Activated CD4-positive, alpha-beta memory T cell treated with anti-CD3 and anti-CD28 coated beads, Interleukin-2, amount 10 ng/mL, durations not matched to agents 7 days and 5 days (primary cell): Measurements from ENCODE around the gene NCL. TPM values are rescaled to one million over a fixed set of nuclear protein-coding genes. Genes with fewer than 3 reads are reported as not detected.
"Not testable (repeated sequence)": the region's sequence is repeated elsewhere in the genome, so short reads cannot be mapped to it uniquely, and the experiment has no call there.

Experiments
- CTCF ChIA-PET: fragments of 350-600 bp; sonication (Branson Sonifier 250); formaldehyde crosslinking; loops from one replicate; lab custom pipeline; 2021; ENCODE audit warnings: antibody characterized with exemption, inconsistent platforms; lab: Charles Lee
- POLR2A ChIA-PET: fragments of 350-600 bp; sonication (Branson Sonifier 250); formaldehyde crosslinking; loops from one replicate; lab custom pipeline; 2021; ENCODE audit warnings: antibody characterized with exemption; lab: Charles Lee
- DNase-seq: peaks from one replicate; pipeline ENCODE4 v3.0.0-alpha.2; 2020
- H3K27ac Mint-ChIP-seq: one replicate; pipeline ENCODE4 v1.8.0; 2021; ENCODE audit warnings: mild to moderate bottlenecking, mixed read lengths
- H3K27me3 Mint-ChIP-seq: one replicate; pipeline ENCODE4 v1.8.0; 2021; ENCODE audit warnings: mixed read lengths
- H3K36me3 Mint-ChIP-seq: one replicate; pipeline ENCODE4 v1.8.0; 2021; ENCODE audit warnings: low read depth, mixed read lengths
- H3K4me1 Mint-ChIP-seq: one replicate; pipeline ENCODE4 v1.8.0; 2021; ENCODE audit warnings: mixed read lengths
- H3K4me3 Mint-ChIP-seq: one replicate; pipeline ENCODE4 v1.8.0; 2021; ENCODE audit warnings: mild to moderate bottlenecking, mixed read lengths
- H3K9me3 Mint-ChIP-seq: one replicate; pipeline ENCODE4 v1.8.0; 2021; ENCODE audit warnings: mixed read lengths
- total RNA-seq, 2 experiments: library from RNA; stranded (reverse); gene quantifications; one replicate each; pipeline ENCODE4 v1.2.3, GENCODE V29; 2021

The NCL gene
- total RNA-seq, 2 experiments from 2014 or later: 454 to 476 TPM

DNA sequence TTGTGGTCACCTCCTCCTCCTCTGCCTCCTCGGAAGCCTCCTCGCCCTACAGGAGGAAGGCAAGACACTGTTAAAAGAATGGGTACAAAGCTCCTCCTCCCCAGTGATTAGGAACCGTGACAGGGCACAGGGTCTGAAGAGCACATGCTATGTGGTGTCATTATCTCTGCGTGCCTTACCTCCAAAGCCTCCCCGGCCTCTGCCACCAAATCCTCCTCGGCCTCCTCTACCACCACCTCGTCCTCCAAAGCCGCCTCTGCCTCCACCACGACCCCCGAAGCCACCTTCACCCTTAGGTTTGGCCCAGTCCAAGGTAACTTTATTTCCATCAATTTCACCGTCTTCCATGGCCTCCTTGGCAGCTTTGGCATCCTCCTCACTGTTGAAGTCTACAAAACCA is 9.1 kb downstream of the NCL start:
- Mint-ChIP-seq H3K4me3 (no peak overlapping the region), H3K36me3 (peaks cover 84% of the 10 kb centered on the region), H3K27me3 (no peaks in the 10 kb centered on the region), H3K27ac (peak overlapping the region; percentile 55), H3K9me3 (no peaks in the 10 kb centered on the region), H3K4me1 (peaks cover 35% of the 10 kb centered on the region)
- ChIA-PET POLR2A (interaction anchor here (0.7 to 11.9 kb wide), 3 partner anchors 10 to 231 kb away, joined by 3 to 153 read pairs (median 4); partner anchors contain the start of gene NCL), CTCF (interaction anchor here (0.7 to 4.6 kb wide), 5 partner anchors 9 to 353 kb away, joined by 3 to 46 read pairs (median 3); partner anchors contain the start of gene NCL)
- no peak for DNase-seq

DNA sequence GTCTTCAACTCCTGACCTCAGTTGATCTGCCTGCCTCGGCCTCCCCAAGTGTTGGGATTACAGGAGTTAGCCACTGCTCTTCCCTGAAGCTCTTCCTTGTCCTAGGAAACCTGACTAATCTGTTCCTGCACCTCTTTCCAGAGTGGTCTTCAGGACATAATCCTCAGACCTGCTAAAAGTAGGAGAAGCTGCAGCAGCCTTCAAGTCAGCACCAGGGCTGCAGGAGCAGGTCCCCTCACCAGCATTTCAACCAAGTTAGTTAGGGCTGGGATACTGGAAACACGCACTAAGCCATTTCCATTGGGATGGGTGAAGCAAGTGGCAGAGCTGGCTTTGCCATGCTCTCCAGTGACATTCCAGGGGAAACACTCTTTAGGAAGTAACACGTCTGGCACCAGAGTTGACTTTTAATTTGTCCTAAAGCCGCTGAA is 9.9 kb downstream of the NCL start:
- peaks cover 75% of the 10 kb centered on the region for H3K36me3 Mint-ChIP-seq
- DNase-seq: no peak
- no peak overlapping the region for H3K4me3 Mint-ChIP-seq
- ChIA-PET POLR2A (interaction anchor here (1.0 to 11.9 kb wide), 3 partner anchors 10 to 230 kb away, joined by 3 to 153 read pairs (median 4); partner anchors contain the start of gene NCL), CTCF (interaction anchor here (0.6 to 4.6 kb wide), 4 partner anchors 10 to 350 kb away, joined by 3 to 46 read pairs (median 18); partner anchors contain the start of gene NCL)
- no peak overlapping the region for H3K27ac Mint-ChIP-seq
- H3K4me1 Mint-ChIP-seq: peaks cover 30% of the 10 kb centered on the region
- H3K27me3 Mint-ChIP-seq: no peaks in the 10 kb centered on the region
- H3K9me3 Mint-ChIP-seq: no peaks in the 10 kb centered on the region

DNA sequence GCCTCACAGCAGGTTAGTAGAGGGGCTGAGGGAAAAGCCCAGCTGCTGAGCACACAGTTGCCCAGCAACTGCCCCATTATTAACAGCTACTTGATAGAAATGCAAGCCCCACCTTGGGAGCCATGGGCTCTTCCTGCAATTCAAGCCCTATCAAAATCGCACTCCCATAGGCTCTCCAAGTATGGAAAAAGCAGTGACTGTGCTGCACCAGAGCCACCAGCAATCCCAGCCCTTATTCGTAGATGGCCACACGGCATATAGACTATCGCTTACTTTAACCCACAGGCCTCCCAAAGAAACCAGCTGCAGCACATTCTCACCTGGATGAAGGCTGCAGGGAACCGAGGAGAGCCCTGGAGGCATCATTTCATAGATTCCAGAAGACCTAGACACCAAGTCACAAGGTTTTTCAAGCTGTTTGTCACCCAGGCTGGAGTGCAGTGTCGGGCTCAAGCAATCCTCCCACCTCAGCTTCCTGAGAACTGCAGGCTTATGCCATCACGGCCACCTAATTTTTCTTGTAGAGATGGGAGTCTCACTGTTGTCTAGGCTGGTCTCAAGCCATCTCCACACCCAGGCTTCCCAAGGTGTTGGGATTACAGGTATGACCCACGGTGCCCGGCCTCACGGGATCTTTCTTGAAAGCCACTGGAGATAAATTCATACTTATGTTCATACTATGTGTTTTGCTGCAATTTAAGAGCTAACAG is 11.3 kb downstream of the NCL start:
- POLR2A ChIA-PET: interaction anchor here (1.0 to 11.9 kb wide), 7 partner anchors 12 to 349 kb away, joined by 3 to 153 read pairs (median 4); partner anchors contain the start of gene NCL
- H3K4me1 Mint-ChIP-seq: peaks cover 19% of the 10 kb centered on the region
- H3K27ac Mint-ChIP-seq: no peak overlapping the region
- CTCF ChIA-PET: interaction anchor here (0.6 to 4.6 kb wide), 14 partner anchors 12 to 353 kb away, joined by 3 to 46 read pairs (median 8); partner anchors contain the start of gene NCL
- no peak for DNase-seq
- H3K27me3 Mint-ChIP-seq: no peaks in the 10 kb centered on the region
- no peaks in the 10 kb centered on the region for H3K9me3 Mint-ChIP-seq
- no peak overlapping the region for H3K4me3 Mint-ChIP-seq
- H3K36me3 Mint-ChIP-seq: peaks cover 61% of the 10 kb centered on the region

DNA sequence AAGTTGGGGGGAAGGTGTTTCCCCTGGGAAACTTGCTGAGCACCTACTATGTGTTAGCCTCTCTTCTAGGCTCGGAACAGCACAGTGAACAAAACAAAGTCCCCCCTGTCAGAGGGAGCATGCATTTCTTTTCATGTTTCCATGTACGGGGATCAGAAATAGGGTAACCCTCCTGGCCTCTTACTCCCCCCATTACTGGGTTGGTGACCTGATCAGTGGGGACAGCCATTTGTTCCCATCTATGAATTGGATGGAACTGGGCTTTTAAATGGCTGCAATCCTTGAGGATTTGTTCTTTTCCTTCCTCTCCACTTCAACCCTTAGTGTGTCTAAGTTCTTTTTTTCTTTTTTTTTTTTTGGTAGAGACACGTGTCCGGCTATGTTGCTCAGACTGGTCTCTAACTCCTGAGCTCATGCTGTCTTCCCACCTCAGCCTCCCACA is 13.7 kb downstream of the NCL start:
- ChIA-PET CTCF (interaction anchor here (0.9 to 4.3 kb wide), 5 partner anchors 14 to 392 kb away, joined by 3 to 33 read pairs (median 7); partner anchors contain the start of gene NCL), POLR2A (interaction anchor here (11.9 kb wide), 1 partner anchor 14 kb away, joined by 153 read pairs; the partner anchor contains the start of gene NCL)
- Mint-ChIP-seq H3K9me3 (no peaks in the 10 kb centered on the region), H3K27ac (no peak overlapping the region), H3K27me3 (no peaks in the 10 kb centered on the region), H3K4me3 (no peak overlapping the region), H3K36me3 (peaks cover 37% of the 10 kb centered on the region), H3K4me1 (peaks cover 10% of the 10 kb centered on the region)
- no peak for DNase-seq

DNA sequence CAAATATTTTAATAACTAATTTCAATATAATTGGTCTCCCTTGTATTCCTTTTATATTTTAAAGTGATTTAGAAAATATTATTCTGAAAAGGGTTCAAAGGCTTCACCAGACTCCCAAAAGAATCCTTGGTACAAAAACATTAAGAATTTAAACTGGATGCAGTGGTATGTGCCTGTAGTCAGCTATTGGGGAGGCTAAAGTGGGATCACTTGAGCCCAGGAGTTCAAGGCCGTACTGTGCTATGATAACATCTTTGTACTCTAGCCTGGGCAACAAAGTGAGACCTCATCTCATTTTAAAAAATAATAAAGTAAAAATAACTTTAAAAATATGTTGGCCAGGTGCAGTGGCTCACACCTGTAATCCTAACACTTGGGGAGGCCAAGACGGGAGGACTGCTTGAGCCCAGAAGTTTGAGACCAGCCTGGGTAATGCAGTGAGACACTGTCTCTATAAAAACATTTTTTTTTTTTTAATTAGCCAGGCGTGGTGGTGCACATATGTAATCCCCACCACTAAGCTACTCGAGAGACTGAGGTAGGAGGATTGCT is 14.7 kb downstream of the NCL start:
- Mint-ChIP-seq H3K27ac (no peak overlapping the region), H3K36me3 (peaks cover 27% of the 10 kb centered on the region), H3K9me3 (no peaks in the 10 kb centered on the region), H3K4me3 (no peak overlapping the region), H3K27me3 (no peaks in the 10 kb centered on the region), H3K4me1 (peaks cover 6% of the 10 kb centered on the region)
- ChIA-PET CTCF (interaction anchor here (1.8 kb wide), 1 partner anchor 15 kb away, joined by 4 read pairs; the partner anchor contains the start of gene NCL), POLR2A (interaction anchor here (11.9 kb wide), 1 partner anchor 15 kb away, joined by 153 read pairs; the partner anchor contains the start of gene NCL)
- no peak for DNase-seq

DNA sequence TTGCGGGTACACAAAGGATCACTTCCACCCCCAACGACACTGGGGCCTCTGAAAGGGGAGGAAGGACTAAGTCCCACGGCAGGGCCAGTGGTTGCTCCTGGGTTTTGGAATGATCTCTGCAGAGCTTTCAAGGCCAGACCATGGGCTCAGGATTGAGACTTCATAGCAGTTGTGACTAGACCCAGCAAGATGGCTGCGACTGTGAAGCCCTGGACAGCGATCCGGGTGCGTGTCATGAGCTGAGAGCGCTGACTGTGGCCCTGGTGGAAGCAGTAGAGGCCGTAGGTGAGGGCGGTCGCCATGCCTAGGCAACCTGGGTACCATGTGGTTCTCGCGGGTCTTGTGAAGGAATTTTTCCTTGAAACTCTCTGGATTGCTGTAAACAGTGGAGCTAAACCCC is 27.3 kb downstream of the NCL start:
- ChIA-PET POLR2A (interaction anchor here (0.9 kb wide), 1 partner anchor 1266 kb away, joined by 3 read pairs; no protein-coding TSS in a partner anchor), CTCF (no interaction called here)
- Mint-ChIP-seq H3K36me3 (peaks cover 4% of the 10 kb centered on the region), H3K27ac (no peak overlapping the region), H3K4me3 (no peak overlapping the region), H3K9me3 (peaks cover 5% of the 10 kb centered on the region), H3K27me3 (peaks cover 1% of the 10 kb centered on the region), H3K4me1 (peaks cover 6% of the 10 kb centered on the region)
- no peak for DNase-seq

DNA sequence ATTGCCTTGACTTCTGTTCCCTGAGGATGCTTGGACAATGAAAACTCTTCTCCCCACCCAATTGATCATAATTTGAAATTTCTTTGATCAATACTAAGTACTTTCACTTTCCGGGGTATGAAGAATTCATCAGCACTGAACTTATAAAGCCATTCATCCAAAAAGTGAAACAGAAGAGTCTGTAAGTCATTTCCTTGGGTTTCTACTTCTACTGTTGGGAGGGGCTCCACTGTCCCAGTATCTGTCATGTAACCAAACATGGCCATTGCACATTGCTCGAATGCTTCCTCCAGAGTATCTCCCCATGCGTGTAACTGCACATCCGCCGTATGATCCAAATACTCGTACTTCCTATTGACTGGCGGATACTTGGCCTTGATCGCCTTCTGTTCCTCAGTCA is 30.3 kb downstream of the NCL start:
- Mint-ChIP-seq H3K4me1 (peaks cover 6% of the 10 kb centered on the region), H3K36me3 (peaks cover 17% of the 10 kb centered on the region), H3K9me3 (peaks cover 23% of the 10 kb centered on the region), H3K27me3 (peaks cover 5% of the 10 kb centered on the region), H3K27ac (no peak overlapping the region), H3K4me3 (no peak overlapping the region)
- POLR2A ChIA-PET: no interaction called here
- CTCF ChIA-PET: no interaction called here
- no peak for DNase-seq

DNA sequence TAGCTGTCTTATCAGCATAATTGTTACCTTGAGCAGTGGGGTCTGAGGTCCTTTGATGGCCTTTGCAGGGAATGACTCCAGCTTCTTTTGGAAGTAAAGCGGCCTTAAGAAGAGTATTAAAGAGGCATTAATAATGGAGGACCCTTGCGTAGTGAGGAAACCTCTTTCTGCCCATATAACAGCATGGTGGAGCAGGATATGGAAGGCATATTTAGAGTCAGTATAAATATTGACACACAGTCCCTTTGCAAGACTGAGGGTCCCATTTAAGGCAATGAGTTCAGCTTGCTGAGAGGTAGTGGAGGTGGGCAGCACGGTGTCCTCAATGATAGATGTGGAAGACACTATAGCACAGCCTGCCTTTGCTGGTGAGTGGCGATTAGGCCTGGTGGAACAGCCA is 32.7 kb downstream of the NCL start:
- Mint-ChIP-seq H3K9me3 (peaks cover 23% of the 10 kb centered on the region), H3K27ac (no peak overlapping the region), H3K36me3 (peaks cover 17% of the 10 kb centered on the region), H3K27me3 (peaks cover 3% of the 10 kb centered on the region), H3K4me3 (no peak overlapping the region), H3K4me1 (peaks cover 12% of the 10 kb centered on the region)
- POLR2A ChIA-PET: no interaction called here
- CTCF ChIA-PET: no interaction called here
- DNase-seq: no peak

DNA sequence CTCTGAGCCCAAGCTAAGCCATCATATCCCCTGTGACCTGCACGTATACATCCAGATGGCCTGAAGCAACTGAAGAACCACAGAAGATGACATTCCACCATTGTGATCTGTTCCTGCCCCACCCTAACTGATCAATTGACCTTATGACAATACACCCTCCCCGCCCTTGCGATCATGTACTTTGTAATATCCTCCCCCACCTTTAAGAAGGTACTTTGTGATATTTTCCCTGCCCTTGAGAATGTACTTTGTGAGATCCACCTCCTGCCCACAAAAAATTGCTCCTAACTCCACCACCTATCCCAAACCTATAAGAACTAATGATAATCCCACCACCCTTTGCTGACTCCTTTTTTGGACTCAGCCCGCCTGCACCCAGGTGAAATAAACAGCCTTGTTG is 33.8 kb downstream of the NCL start:
- POLR2A ChIA-PET, H3K27ac Mint-ChIP-seq, CTCF ChIA-PET, H3K27me3 Mint-ChIP-seq, DNase-seq, H3K4me3 Mint-ChIP-seq: not testable (repeated sequence)
- Mint-ChIP-seq H3K9me3 (peaks cover 23% of the 10 kb centered on the region), H3K4me1 (peaks cover 23% of the 10 kb centered on the region), H3K36me3 (peaks cover 16% of the 10 kb centered on the region)

DNA sequence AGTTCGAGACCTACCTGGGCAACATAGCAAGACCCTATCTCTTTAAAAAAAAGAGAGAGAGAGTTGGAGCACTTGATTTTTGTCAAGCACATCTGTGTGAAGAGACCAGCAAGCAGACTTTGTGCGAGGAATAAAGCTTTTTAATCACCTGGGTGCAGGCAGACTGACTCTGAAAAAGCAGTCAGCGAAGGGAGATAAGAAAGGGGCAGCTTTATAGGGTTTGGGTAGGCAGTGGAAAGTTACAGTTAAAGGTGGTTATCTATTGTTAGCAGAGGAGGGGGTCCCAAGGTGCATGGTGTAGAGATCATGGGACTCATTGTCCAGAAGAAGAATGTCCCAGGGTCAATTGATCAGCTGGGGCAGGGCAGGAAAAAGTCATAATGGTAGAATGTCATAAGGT is 34.4 kb downstream of the NCL start:
- peaks cover 27% of the 10 kb centered on the region for H3K4me1 Mint-ChIP-seq
- H3K27me3 Mint-ChIP-seq: peaks cover 3% of the 10 kb centered on the region
- ChIA-PET POLR2A (no interaction called here), CTCF (no interaction called here)
- no peak for DNase-seq
- H3K27ac Mint-ChIP-seq: no peak overlapping the region
- H3K4me3 Mint-ChIP-seq: no peak overlapping the region
- peaks cover 14% of the 10 kb centered on the region for H3K36me3 Mint-ChIP-seq
- H3K9me3 Mint-ChIP-seq: peaks cover 21% of the 10 kb centered on the region

DNA sequence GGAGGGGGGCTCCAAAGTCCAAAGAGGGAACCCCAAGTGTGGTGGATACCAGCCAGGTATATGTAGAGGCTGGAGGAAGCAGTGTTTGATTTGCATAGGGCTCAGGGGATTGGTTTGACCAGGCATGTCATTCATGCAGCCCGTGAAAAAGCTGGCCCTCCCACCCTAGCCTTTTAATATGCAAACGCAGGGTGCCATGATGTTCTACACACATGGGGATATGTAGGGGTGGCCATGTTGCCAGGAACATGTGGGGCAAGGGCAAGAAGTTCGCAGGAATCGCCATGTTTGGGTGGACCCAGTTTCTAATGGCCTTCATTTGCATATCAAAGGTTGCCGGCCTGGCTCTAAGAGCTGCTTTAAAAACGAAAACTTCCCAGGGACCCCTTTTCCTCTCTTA is 35.1 kb downstream of the NCL start:
- Mint-ChIP-seq H3K4me1 (peaks cover 25% of the 10 kb centered on the region), H3K27me3 (peaks cover 3% of the 10 kb centered on the region), H3K36me3 (peaks cover 14% of the 10 kb centered on the region), H3K27ac (no peak overlapping the region), H3K9me3 (peaks cover 20% of the 10 kb centered on the region), H3K4me3 (no peak overlapping the region)
- ChIA-PET CTCF (no interaction called here), POLR2A (no interaction called here)
- no peak for DNase-seq

DNA sequence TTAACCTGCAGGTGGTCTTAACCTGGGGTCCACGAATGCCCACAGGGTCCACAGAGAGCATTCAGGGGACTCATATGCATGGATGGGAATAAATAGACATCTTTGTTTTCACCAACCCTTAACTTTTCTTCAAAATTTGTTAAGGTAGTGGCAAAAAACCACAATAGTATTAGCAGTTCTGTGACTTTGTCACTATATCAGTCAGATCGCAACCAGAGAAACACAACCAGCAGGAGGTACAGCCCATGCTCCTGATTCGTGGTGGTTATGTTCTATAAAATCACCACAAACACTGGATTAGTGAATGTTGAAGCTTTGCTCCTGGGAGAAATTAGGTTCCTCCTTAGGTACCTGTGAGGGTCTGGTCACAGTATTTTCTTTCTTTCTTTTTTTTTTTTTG is 37.2 kb downstream of the NCL start:
- Mint-ChIP-seq H3K27ac (peak overlapping the region; percentile 84), H3K9me3 (peaks cover 19% of the 10 kb centered on the region), H3K27me3 (peaks cover 3% of the 10 kb centered on the region), H3K36me3 (peaks cover 14% of the 10 kb centered on the region), H3K4me3 (no peak overlapping the region), H3K4me1 (peaks cover 21% of the 10 kb centered on the region)
- DNase-seq: no peak
- CTCF ChIA-PET: no interaction called here
- POLR2A ChIA-PET: no interaction called here
